ENCODE data around the gene BIRC2.

- TF ChIP-seq CTCF (IDR thresholded peaks at IDR 0.05; ENCODE audit: low read length) (peak; percentile 51), EZH2 (IDR thresholded peaks at IDR 0.05; ENCODE audit: borderline replicate concordance, low read length) (no peak)
These were observed 40.9 kb upstream of the BIRC2 start for GRCh38 chr11:102306048-102306597.

Measured in OCI-LY1 (cell line).